GM19025 (cell line): ENCODE measurements around the gene CDK8.

Experiments
- ATAC-seq: cut with Tn5 transposase; IDR thresholded peaks from one replicate; pipeline ENCODE4 v1.9.1; 2021; ENCODE audit warnings: mild to moderate bottlenecking, low read depth, moderate library complexity; ENCODE audit not compliant: unreplicated experiment

Gene CDK8

GRCh38 chr13:26378116-26378515 is 124.2 kb downstream of the CDK8 start:
- ATAC-seq, result no peak

DNA sequence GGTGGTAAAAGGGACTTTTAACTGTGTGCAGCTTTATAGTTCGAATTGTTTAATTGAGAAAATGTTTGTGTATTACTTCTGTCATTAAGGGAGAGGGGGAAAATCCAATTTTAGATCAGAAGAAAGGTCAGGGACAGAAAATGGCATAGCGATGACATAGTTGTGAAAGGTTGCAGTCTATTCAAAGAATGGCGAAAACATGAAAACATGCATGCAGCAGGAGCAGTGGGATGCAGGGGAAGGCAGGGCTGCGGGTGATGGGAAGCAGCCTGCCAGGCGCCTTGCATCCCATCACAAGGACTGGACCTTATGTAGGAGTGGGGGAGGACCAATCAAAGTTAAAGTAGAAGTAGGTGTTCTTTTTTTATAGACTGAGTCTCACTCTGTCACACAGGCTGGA is 125.9 kb downstream of the CDK8 start:
- ATAC-seq, result no peak

DNA sequence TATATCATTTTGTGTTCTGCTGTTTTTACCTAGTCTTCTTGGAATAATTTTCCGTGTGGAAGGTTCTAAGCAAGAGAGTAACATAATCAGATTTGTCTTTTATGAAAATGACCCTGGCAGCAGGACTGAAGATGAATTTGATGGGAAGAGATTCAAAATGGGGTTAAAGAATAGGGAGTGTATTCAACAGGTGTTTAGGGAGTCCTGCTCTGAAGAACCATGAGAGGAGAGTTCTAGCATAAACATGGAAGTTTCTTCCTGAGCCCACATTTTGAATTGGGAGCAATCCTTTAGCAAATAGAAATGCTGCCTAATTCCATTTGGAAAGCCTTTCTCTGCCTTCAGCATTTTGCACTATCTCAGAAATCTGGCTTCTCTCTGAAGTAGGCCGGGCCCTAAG is 127.0 kb downstream of the CDK8 start:
- no peak for ATAC-seq

GRCh38 chr13:26382366-26382765 is 128.4 kb downstream of the CDK8 start:
- no peak for ATAC-seq

- ATAC-seq, result no peak
These were observed 128.9 kb downstream of the CDK8 start for GRCh38 chr13:26382835-26383234.

DNA sequence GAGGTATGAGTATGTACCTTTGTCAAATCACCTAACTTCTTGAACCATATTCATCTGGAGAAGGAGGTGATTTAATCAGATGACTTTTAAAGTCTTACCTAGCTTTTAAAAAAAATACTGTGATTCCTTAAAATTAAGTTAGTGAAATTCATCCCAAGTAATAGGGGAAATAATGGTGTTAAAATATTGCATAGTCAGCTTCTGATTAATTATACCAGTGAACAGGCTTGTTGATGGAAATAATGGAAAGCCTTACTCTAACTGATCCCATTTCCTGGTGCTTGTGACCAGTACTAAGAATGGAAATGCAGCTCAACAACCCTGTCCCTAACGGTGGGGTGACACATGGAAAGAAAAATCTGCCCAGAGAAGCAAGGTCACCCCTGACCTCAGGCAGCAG is 130.7 kb downstream of the CDK8 start:
- no peak for ATAC-seq

- no peak for ATAC-seq
These were observed 132.1 kb downstream of the CDK8 start for GRCh38 chr13:26386026-26386425.

GRCh38 chr13:26390203-26390602 is 136.3 kb downstream of the CDK8 start:
- ATAC-seq, result no peak

DNA sequence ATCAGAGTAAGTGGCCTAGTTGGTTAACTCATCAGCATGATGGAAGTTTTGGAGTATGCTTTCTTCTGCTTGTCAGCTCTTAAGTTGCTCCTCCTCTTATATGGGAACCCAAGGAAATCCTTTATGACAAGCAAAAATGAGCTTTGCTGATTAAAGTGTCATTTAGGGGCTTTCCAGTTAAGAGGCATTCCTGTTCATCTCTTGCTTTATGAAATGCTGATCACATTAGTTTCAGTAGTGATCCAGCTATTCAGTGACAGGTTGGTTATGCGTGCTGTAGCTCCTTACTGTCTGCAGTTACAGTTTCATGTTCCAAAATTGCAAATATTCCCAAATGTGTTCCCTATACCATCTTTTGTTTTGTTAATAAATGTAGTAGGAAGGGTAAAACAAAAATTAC is 146.6 kb downstream of the CDK8 start:
- ATAC-seq, result no peak

- no peak for ATAC-seq
These were observed 147.1 kb downstream of the CDK8 start for GRCh38 chr13:26401069-26401468.

DNA sequence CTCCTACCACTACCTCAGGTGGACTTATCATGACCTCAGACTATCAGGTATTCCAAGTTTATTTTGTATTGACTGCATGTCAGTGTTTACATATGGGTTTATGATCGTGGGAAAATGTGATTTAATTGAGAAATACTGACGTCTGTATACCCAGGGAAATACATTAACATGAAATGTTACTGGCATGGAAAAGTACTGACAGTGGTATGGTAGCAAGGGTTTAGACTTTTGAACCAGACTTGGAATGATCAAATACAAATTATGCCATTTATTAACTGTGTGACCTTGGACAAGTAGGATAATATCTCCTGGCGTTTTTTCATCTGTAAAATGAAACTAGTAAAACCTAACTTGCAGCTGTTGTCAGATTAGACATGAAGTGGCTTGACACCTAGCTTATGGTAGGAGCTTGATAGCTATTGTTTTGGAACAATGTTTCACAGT is 147.7 kb downstream of the CDK8 start:
- no peak for ATAC-seq

DNA sequence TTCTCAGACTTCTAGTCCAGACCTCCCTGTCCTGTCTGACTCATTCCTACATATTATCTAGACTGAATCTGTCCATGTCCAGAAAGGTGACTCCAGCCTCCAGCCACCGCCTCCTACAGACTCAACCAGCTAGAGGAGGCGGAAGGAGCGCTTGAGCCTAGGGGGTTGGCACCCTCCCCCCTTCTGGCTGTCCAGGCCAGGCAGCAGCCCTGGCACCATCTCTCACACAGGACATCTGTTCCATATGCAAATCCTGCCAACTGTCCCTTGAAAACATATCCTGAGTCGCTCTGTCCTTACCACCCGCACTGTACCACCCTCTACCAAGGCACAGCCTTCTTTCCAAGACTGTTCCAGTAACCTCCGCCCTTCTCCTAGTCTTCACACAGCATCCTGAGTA is 152.9 kb downstream of the CDK8 start:
- no peak for ATAC-seq

DNA sequence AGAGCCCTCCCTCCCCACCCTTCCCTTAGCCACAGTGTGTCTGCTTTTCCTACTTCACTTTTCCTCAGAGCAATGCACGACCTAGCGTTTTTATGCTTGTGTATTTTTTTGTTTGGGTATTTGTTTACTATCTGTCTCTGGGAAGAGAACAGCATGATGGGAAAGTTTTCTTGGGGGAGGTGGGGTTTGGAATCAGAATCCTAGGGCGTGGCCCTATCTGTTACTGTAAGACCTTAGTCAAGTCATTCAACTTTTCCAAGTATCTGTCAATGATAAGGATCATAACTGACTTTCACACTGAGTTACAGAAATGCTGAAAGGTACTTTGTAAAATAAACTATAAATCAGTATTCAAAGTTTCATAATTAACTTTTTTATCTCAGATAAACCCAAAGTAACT is 157.3 kb downstream of the CDK8 start:
- no peak for ATAC-seq

DNA sequence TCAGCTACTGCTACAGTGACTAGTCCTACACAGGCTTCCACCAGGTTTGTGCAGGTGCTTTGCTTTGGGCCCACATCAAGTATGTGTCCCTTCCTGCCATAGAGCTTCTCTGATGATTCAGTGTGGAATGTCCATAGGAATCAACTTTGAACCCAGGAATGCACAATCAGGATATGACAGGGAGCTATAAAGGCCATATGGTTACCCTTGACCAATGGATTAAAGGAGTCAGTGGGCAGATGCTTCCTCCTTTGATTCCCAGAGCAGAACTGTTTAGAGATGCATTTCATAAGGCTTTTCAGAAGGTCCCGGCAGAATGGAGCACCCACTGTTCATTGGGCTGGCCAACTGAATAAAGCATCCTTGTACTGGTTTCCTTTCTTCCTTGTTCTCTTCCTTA is 158.3 kb downstream of the CDK8 start:
- no peak for ATAC-seq

GRCh38 chr13:26412936-26413716 is 159.2 kb downstream of the CDK8 start:
- ATAC-seq, result no peak

- no peak for ATAC-seq
These were observed 166.5 kb downstream of the CDK8 start for GRCh38 chr13:26420282-26420960.

- ATAC-seq, result no peak
These were observed 168.1 kb downstream of the CDK8 start for GRCh38 chr13:26422036-26422435.

DNA sequence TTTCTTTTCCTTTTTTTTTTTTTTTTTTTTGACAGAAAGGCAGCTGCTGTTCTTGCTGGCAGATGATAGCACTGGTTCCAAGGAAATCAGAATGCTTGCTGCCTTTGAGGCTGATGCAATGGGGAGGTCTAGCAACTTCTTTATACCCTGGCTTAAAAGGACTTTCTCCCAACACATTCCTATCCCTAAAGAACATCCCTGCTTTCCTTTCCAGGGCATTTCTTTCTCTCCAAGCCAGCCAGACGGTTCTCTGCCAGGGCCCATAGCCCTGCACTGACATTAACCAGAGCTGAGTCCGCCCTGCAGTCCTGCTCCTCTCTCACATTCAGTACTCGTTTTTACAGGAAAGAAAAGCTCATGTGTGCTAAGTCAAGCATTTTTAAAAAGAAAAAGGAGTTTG is 169.7 kb downstream of the CDK8 start:
- no peak for ATAC-seq

DNA sequence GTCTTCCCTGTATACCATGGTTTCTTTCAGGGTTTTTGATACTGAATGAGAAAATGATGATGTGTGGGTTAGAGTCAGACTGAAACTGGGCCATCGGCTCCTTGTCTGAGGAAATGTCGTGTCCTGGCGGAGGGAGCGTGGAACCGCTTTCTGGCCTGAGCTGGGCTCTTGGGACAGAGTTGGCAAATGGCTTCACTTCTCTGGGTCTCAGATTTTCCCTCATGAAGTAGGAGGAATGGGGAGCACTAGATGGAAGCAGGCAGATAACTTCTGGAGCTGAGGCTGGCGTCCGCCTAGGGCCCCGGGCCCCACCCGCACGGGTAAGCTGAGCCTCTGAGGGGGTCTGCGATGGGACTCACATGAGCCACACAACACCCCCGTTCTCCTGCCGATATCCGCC is 170.3 kb downstream of the CDK8 start:
- no peak for ATAC-seq

DNA sequence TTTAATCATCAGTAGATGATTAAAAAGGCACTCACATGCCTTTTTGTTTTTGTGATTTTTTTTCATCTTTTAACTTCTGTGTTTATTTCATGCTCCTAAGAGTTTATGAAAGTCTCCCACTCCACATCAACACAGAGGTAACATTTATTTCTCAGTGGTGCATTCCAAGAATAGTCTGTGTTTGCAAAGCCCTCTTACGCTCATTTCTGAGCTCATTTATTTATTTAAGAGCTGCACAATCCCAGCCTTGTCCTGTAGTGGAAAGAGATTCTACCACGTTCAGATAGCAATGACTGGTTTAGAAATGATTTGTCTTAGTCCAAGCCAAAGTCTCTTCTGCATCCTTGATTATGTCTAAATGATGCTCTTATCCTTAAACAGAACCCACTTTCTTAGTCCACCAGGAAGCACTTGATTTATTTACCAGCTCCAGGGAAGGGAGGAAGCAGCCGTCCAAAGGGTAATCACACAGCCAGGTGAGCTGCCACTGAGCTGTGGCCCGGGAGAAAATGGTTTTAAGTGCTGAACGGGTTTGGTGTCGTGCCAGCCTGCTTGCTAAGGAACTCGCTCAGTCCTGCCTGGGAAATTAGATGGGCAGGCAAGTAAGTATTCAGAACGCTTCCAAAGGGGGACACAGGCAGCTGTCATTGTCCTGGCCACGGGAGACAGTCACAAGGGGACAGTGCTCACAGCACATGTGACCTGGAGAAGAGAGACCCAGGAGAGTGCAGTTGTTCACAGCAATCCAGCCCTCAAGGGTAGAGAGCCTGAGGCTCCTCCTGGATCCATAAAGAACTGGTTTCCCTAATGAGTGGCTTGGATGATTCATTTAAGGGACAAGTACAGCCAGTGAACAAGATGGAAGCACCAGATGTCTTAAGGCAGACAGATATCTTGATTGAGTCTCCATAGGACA is 171.8 kb downstream of the CDK8 start:
- ATAC-seq, result no peak

GRCh38 chr13:26433776-26434175 is 179.8 kb downstream of the CDK8 start:
- no peak for ATAC-seq
